Measurements from ENCODE around the gene CFAP54.

CFAP54 gene

DNA sequence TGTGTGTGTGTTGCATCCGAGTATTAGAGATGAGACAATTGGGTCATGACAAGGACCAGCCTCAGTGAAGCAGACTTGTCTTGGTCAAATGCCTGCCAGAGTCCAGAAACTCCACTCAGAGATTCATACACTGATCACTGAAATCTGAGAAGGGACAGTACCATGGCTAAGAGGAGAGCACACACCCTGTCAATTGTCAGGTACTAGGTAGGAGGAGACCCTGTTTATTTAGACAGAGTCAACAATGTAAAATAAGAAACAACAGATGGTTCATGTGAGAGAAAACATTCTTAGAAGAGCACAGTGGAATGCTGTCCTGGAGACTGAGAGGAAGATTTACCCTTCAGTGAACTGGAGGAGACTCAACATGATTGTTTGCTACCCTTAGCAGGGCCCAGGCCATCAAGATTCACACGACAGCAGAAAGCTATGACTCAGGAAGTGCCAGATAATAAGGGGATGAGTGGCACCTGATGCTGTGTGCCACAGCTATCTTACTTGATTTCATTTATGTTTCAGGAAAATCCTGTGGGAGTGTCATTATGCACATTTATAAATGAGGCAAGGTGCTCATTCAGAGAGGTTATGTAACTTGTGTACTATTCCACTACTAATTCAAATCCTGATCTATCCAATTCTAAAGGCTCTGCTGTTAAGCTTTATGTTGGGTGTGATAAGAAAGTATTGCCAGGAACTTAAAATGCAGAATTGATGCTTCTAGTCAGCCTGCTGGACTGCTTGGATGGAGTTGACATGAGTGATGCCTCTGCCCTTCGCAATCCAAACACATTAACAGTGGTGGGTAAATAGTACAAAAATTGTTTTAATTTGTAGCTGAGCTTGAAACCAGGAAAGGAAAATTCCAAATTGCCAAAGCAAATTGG is 281.1 kb downstream of the CFAP54 start:
- DNase-seq, result no peak

DNA sequence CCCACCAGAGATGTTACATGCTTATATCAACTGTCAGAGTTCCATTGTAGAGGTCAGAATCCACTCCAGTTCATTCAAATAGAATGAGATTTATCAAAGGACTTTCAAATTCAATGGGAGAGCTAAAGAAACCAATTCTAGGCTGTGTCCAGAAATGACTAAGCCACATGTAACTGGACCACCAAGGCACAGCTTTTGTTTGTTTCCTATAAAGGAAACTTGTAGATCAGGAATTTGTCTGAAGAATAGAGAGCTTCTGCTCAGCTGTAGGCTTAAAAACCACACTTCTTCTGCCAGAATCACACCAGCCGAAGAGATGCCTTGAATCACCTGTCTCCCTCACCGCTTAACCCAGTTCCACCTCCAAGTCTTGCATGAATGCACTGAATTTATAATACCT is 283.7 kb downstream of the CFAP54 start:
- DNase-seq, result no peak

DNA sequence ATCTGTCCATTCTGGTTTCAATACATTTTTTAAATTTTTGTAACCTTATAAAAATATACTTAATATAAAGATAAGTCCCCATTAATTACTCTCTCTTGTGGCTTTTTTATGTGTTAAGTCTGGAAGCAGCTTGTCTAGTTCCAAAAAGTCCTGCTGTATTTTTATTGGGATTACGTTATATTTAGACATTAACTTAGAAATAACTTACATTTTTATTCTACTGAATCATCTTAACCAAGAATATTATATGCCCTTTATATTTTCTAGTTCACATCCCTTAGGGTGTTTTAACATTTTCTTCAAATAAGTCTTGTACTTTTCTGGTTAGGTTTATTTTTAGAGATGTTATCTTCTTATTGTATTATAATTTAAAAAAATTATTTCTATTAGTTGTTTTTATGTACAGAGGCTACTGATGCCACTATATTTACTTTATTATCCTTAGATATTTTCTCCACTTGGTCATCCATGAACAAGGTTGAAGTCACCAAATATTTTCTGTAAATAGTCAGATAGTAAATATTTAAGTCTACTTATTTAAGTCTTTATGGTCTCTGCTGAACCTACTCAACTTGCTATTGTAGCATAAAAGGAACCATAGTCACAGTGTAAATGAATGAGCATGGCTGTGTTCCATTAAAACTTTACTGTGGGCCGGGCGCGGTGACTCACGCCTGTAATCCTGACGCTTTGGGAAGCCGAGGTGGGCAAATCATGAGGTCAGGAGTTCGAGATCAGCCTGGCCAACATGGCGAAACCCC is 285.3 kb downstream of the CFAP54 start:
- no peak for DNase-seq

DNA sequence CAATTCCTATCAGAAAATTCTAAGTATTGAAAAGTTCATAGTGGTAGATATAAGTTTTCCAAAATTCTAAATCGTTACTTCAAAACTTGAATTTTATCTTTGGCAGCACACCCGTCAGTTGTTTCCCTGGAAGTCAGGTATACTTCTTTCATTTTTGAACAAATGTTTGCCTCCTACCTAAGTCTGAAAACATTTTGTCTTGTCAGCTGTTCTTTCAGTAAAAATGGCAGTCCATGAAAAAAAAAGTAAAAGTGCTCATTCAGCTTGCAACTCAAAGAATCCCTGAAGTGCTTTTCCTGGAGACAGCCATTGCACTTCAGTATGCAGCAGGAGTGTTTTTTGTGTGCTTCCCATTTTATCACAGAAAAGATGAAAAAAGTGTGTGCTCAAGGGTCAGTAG is 287.5 kb downstream of the CFAP54 start:
- no peak for DNase-seq

DNA sequence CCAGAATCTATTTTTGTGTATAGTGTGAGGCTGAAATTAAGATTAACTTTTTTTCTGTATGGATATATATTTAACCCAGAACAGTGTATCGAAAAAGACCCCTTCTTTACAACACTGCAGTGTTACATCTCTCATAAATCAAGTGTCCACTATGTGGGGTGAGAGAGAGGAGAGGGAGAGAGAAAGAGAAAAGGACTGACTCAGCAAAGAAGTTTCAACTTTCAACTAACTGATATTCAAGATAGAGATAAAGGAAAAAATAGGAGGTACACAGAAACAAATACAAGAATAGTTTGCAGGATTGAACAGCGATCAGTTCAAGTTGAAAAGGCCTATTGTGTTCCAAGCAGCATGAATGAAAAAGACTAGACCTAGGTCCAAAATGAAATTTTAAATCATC is 291.0 kb downstream of the CFAP54 start:
- DNase-seq, result no peak

DNA sequence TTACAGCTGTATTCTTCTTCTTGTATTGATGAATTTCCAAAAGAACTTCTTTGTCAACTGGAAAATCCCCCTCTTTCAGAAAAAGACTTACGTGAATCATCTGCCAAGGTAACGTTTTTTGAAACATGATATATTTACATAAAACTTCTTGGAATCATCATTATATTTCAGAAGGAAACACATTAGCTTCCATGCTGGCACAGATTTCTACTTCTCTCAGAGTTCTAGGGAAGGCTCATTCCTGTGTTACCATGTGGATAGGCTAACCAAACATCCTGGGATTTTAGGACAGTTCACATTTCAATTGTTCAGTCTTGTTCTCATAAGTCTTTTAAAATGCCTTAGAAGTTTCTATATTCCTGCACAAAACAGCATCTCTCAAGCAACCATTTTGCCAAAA is 297.4 kb downstream of the CFAP54 start:
- no peak for DNase-seq

DNA sequence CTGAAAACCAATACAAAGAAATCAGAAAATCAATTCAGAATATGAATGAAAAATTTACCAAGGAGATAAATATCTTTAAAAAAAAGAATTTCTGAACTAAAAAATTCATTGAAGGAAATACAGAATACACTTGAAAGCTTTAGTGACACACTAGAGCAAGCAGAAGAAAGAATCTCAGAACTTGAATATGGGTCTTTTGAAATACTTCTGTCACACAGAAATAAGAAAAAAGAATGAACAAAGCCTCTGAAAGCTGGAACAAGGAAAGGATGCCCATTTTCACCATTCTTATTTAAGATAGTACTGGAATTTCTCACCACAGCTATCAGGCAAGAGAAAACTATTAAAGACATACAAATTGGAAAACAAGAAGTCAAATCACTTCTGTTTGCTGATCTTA is 314.6 kb downstream of the CFAP54 start:
- DNase-seq, result no peak

DNA sequence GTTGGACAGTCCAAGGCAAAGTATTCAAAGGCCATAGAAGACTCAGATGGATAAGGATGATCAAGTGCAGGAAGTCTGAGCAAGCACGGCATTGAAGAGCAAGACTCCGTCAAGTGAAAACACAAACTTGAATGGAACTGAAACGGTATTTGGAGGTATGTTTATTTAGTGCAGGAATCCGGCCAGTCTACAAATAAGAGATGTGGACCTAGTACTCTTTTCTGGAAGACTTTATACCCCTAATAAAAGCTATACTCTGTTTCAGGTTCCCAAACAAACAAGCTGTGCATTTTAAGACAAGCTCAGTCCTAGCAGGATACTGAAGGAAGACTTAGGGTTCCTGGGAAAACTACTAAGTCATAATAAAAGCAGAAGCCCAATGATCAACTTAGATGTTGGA is 316.9 kb downstream of the CFAP54 start:
- no peak for DNase-seq

DNA sequence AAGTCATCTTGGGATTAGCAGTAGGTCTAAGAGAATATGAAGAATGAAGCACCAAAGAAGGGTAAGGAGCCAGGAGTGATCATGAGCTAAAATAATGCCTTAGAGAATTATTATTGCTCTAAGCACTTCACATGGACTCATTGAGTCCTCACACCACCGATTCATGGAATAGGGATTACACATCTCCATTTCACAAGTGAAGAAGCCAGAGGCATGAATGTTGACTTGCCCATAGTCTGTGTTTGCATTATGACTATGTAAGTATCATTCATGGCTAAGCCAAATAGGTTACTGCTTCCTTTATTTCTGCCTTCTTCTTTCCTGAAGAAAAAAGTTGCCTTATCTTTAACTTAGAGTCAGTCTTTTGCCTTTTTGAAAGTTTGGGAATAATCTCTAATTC is 318.4 kb downstream of the CFAP54 start:
- DNase-seq, result no peak

DNA sequence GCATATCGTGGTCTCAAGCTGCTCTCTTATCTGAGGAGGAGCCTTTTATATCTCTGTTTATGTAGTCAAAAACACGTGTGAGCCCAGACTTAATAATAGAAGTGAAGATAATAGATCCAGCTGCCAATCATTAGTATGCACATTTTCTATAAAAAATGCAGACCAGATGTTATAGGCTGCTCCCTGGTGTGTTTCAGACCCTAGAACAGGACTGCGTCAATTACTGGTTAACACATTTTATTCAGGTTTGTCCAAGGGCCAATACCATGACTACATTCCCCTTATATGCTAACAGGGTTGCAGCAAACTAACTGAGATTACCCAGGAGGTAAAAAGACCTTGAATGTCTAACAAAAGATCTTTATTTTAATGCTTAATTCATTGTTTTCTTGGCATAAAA is 319.2 kb downstream of the CFAP54 start:
- no peak for DNase-seq

DNA sequence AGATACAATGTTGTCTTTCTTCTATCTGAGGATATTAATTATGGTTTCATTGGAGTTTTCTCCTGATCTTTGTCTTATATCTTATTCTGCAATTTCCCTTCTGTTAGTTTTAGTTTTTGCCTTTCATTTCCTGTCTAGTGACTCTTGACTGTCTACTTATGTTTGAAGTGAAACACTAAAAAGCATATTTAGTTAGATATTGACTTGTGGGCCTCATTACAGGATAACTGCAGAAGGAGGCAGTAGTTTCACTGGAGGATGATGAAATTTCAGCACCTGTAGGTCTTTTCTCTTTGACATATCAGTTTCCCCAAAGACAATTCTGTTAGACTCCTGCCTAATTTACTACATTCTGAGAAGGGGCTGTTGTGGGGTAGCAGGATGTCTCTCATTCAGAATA is 320.1 kb downstream of the CFAP54 start:
- no peak for DNase-seq

DNA sequence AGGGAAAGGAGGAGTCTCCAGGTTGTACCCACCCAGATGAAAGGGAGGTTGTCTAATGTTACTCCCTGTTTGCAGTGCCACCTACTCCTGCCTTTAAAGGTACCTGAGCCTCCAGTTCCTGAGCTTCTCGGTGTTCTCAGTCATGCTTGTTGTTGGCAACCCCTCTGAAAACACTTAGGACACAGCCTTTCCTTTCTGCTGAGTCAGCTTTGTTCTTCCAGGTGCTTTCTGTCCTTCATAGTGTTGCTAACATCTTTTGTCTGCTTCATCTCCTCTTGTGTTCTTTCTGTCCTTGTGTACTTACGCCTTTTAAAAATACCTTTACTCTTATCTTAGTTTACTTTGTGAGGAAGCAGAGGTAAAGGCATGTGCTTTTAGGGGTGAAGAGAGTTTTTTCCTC is 320.7 kb downstream of the CFAP54 start:
- no peak for DNase-seq

DNA sequence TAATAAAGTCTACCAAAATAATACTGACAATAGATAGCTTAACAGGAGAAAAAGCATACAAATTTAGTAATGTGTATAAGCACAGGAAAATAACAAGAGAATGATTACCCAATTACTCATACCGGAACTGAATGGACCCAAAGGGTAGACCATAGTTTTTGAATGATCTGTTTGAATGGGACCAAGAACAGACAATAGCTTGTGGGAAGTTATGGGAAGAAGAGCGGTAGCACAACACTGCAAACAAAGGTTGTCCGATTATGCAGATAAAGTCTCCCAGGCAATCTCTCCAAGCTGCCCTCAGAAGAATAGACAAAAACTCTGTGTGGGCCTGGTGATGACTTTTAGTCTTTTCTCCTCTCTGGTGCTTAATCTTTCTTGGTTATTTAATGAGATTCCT is 321.1 kb downstream of the CFAP54 start:
- DNase-seq, result no peak

DNA sequence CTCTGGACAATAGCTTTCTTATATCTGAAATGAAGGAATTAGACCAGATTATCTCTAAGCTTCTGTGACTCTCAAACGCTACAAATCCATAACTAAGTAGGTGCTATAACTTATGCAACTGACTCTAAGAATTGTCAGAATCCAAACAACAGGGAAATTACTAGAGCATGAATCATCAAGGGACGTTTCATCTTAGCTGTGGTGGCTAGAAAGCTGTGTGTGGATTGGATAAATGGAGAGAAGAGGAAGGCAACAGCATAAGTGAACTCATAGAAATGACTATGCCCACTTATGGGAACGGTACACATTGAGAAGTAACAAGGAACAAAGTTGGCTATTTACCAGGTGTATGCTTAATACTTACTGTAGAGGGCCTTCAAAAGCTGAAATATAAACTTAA is 321.7 kb downstream of the CFAP54 start:
- no peak for DNase-seq

DNA sequence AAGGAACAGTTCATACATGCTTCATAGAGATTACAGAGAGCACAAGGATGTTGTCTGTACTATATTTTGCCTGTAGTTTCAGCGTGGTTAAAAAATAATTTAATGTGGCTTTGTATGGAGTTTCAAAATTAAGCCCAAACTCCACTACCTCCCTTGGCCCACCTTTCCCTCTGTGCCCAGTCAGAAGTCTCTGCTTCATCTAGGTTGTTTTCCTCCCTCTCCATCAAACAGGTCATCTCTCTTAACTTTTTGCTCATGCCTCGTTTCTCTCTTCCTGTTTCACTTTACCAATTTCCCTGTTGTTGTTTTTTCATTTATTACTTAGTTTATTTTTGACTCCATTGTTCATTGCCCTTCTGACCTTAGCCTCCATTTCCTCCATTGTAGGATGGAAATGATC is 322.8 kb downstream of the CFAP54 start:
- DNase-seq, result no peak

DNA sequence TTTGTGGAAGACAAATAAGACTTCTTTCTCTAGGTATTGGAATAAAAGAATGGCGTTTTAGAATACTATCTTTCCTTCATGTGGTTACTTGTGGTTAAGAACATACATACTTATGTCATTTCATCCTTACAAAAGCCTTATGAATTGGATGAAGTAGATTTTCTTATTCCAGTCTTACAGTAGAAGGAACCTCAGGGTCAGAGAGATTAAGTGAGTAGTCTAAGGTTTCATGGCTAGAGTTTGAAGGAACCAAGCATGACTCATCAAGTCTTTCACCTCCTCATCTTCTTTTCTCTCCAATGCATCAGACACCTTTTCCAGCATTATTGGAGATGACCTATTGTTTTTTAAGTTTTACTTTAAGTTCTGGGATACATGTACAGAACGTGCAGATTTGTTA is 324.8 kb downstream of the CFAP54 start:
- no peak for DNase-seq

DNA sequence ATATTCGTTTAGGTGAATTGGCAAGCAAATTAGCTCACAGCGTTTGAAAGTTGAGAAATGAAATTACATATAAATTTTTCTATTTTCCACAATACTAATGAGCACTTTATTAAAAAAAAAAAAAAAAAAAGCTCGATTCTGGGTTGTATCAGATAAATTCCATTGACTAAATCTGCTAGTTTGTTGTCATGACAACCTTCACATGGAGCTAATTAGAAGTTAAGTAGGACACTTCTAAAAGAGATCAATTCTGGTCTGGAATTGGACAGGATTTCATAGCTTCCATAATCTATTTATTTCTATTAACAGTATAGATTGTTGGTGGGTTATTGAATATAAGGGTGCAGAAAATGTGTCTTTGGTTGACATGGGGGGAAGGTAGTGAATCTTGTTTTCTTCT is 332.2 kb downstream of the CFAP54 start:
- DNase-seq, result no peak

DNA sequence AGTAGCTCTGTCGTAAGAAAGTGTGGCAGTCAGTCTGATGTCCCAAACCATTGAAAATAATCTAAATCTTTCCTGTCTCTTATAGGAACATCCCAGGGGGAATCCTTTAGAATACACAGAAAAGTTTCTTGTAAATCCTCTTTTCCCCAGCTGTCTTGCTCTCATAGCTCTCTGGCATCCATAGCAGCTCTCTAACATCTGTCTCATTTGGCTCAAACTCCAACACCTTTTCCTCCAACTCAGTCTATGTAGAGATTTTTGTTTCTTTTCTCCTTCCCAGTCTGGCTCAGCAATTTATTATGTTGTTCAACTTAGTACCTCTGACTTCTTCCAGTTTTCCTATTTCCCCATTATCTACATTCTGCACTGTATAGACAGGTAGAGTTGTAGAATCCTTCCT is 333.3 kb downstream of the CFAP54 start:
- DNase-seq, result no peak

DNA sequence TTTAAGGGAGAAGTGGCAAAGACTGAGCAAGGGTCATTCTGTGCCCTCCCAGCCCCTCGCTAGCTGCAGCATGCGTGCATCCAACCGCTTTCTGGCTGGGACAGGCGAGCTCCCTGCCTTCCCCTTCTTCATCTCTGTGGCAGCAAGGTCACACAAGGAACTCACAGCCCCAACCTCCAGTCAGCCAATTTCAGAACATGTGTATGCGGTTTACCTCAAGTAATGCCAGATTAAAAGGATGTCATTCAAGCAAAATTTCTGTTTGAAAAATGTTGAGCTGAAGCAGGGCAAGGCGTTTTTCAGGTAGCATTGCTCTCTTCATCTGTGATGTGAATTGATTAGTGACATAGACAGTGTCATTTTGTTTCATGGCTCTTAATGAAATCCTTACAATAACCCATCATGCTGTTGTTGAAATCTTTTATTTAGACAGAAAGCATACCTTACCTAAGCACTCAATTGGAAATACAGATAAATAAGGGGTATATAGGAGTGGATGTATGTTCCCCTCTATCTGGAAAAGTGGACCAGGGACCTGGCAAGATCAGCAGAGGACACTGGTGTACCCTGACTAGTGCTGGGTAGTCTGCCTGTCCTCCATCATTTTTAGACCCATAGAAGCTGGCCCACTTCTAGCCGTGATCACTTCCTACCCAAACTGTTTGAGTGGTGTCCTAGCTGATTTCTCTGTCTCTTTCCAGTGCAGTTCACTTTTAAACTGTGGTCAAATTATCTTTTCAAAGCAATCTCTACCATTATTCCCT is 334.9 kb downstream of the CFAP54 start:
- no peak for DNase-seq

DNA sequence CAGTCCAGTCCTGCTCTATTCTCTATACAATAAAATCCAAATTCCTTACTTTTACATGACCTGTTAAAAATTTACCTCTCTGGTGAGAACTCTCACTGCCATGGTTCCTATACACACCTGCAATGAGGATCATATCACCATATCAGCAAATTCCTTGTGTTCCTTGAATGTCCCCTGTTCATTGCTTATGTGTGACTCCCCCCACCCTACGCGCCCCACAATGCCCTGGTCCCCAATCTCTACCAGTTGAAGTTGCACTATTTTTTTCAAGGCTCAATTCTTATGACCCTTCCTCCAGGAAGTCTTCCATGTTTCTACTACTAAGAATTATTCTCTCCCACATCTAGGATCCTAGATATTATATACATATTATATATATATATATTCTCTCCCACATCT is 335.5 kb downstream of the CFAP54 start:
- no peak for DNase-seq

DNA sequence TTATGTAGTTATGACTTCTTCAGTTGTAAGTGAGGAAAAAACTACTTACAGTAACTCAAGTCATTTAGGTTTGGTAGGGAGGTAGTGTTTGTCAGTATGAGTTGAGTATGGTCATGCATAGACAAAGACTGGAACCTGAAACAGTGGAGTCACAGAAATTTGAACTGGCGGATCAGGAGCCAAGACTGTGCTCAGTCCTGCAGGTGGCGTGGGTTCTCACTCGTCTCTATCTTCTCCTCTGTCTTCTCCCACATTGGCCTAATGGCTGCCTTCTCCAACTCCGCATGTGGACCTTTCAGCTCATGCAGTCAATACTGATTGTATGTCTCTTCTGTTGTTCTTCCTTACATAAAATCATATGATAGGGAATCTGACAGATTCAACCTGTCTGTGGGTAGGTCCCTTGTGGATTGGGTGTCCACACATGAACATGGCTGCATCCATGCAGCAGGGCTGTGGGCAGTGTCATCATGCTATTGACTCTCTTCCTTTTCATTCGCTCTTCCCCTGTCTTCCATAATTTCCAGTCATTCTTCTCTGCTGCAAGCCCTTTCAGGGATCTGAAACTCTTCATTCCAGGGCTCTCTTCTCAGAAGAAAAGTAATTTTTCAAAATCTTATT is 338.9 kb downstream of the CFAP54 start:
- DNase-seq, result no peak

DNA sequence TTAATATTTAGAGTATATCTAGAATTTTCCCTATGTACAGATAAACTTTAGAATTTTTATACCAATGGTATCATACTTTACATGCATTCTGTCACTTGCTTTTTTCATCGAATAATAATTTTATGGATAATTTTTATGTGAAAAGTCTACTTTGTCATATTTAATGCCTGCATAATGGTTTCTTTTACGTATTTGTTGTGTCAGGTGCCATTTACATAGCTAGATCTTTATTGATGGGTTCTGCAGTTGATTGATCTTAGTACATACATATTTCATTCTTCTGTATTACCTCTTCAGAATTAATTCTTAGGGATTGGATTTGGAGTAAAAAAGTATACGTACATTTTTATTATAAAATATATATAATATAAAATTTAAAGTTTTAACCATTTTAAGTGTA is 340.0 kb downstream of the CFAP54 start:
- DNase-seq, result no peak

DNA sequence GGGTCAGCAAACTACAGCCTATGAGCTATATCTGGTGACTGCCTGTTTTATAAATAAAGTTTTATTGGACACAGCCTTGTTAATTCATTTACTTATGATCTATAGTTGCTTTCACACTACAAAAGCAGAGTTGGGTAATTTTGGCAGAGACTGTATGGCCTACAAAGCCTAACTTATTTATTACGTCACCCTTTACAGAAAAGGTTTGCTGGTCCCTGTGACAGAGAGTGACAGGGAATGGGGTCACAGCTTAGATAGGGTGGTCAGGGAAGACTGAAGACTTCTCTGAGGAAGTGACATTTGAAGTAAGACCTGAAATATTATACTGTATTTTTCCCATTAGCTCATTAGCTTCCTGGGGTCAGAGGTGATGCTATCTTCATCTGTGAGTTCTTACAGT is 342.0 kb downstream of the CFAP54 start:
- DNase-seq, result no peak
